ENCODE measurements around the gene IRF1. TPM values are rescaled to one million over a fixed set of nuclear protein-coding genes. Genes with fewer than 3 reads are reported as not detected.

The IRF1 gene
- total RNA-seq, 1 donor = 22.1 TPM

DNA sequence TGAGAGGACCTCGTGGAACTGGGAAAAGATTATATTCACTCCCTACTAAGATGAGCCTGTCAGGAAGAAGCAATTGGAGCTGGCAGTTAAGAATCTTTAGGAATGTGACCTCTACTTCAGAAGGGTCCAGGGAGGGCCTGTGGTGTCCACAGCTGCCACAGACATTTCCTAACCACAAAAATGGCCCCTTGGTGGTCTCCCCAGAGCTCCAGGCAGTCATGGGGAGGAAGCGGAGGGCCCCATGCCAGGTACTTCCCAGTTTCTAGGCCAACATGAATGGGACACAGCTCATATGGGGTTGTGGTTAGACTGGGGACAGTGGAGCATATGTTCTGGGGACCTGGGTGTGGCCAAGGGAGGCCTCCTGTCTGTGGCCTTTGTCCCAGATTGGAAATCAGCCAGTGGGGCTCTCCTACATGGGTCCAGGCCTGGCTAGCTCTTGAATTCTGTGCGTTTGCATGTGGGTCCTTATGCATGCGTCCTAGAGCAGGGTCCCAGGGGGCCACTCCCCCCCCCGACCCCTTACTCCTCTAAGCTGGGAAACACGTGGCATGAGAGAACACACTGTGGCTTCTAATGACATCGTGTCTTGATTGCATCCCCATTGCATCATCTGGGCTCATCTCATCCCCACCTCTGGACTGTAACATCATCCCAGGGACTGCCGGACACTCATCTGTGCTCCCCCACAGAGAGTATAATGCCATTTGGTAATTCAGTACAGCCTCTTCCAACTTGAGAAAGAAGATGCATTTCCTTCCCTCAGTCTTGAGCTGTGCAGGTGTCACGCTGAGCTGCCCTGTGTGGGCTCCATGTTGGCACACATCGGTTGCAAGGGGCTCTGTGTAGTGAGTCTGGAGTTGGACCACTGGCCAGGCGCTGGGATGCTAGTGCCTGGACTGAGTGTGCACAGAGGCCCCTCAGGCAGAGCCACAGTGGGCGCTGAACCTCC lies 31.3 kb downstream of the IRF1 start:
- H3K36me3 ChIP-seq (ENCODE audit: insufficient read depth, low read length) = no peaks in the 10 kb centered on the region
- peak overlapping the region; percentile 85 for H3K27ac ChIP-seq (ENCODE audit: low read depth, low read length)
- peaks cover 46% of the 10 kb centered on the region for H3K4me1 ChIP-seq (ENCODE audit: insufficient read depth, low read length)

DNA sequence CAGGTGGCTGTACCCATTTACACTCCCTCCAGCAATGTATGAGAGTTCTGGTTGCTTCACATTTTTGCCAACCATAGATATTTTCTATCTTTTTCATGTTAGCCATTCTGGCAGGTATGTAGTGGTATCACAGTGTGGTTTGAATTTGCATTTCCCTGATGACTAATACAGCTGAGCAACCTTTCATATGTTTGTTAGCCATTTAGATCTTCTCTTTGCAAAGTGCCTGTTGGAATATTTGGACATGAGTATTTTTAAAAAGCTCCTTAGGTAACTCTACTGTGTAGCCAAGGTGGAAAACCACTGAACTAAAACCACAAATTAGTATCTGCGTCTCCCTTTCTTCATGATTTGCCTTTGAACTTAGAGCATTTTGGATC lies 31.9 kb downstream of the IRF1 start:
- no peaks in the 10 kb centered on the region for H3K36me3 ChIP-seq (ENCODE audit: insufficient read depth, low read length)
- H3K4me2 ChIP-seq (ENCODE audit: insufficient read depth, low read length) = peak overlapping the region; percentile 17
- H3K79me2 ChIP-seq (ENCODE audit: insufficient read depth, low read length) = no peaks in the 10 kb centered on the region
- H3K27ac ChIP-seq (ENCODE audit: low read depth, low read length) = peak overlapping the region; percentile 85
- H3K27me3 ChIP-seq (ENCODE audit: insufficient read depth, low read length) = no peaks in the 10 kb centered on the region
- peaks cover 2% of the 10 kb centered on the region for H4K20me1 ChIP-seq (ENCODE audit: insufficient read depth, low read length)
- TF ChIP-seq, protein P1, sequence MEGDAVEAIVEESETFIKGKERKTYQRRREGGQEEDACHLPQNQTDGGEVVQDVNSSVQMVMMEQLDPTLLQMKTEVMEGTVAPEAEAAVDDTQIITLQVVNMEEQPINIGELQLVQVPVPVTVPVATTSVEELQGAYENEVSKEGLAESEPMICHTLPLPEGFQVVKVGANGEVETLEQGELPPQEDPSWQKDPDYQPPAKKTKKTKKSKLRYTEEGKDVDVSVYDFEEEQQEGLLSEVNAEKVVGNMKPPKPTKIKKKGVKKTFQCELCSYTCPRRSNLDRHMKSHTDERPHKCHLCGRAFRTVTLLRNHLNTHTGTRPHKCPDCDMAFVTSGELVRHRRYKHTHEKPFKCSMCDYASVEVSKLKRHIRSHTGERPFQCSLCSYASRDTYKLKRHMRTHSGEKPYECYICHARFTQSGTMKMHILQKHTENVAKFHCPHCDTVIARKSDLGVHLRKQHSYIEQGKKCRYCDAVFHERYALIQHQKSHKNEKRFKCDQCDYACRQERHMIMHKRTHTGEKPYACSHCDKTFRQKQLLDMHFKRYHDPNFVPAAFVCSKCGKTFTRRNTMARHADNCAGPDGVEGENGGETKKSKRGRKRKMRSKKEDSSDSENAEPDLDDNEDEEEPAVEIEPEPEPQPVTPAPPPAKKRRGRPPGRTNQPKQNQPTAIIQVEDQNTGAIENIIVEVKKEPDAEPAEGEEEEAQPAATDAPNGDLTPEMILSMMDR (IDR thresholded peaks at IDR 0.05; ENCODE audit: extremely low read depth, low read depth, low read length) = no peak
- peaks cover 41% of the 10 kb centered on the region for H3K4me1 ChIP-seq (ENCODE audit: insufficient read depth, low read length)
- no peaks in the 10 kb centered on the region for H3K9me3 ChIP-seq (ENCODE audit: low read depth, low read length)
- no peak overlapping the region for H3K4me3 ChIP-seq (ENCODE audit: insufficient read depth, low read length)
- no peak overlapping the region for H2AFZ ChIP-seq (ENCODE audit: low read length)
- DNase-seq (ENCODE audit: insufficient read length, low spot score, missing footprints) = no peak

More for the DNA sequence above, 31.3 kb downstream of the IRF1 start:
- H3K4me3 ChIP-seq (ENCODE audit: insufficient read depth, low read length) = no peak overlapping the region
- H3K4me2 ChIP-seq (ENCODE audit: insufficient read depth, low read length) = peak overlapping the region; percentile 17
- H2AFZ ChIP-seq (ENCODE audit: low read length) = no peak overlapping the region
- peaks cover 2% of the 10 kb centered on the region for H4K20me1 ChIP-seq (ENCODE audit: insufficient read depth, low read length)
- no peaks in the 10 kb centered on the region for H3K9me3 ChIP-seq (ENCODE audit: low read depth, low read length)
- no peaks in the 10 kb centered on the region for H3K79me2 ChIP-seq (ENCODE audit: insufficient read depth, low read length)
- H3K27me3 ChIP-seq (ENCODE audit: insufficient read depth, low read length) = no peaks in the 10 kb centered on the region
- TF ChIP-seq, protein P1 (IDR thresholded peaks at IDR 0.05; ENCODE audit: extremely low read depth, low read depth, low read length) = no peak
- peak; percentile 90 for DNase-seq (ENCODE audit: insufficient read length, low spot score, missing footprints)

DNA sequence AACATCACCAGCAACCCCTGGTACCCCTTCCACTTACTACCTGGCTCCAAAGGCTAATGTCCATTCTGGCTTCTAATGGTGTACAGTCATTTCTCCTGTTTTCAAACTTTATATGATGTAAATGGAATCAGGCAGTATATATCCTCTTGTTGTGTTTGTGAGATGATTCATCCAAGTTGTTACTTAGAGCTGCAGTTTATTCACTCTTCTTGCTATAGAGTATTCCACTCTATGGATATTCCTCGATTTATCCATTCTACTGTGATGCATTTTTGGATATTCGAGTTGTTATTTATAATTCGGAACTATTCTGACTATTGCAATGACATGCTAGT lies 32.4 kb downstream of the IRF1 start:
- H3K9me3 ChIP-seq (ENCODE audit: low read depth, low read length) = no peaks in the 10 kb centered on the region
- DNase-seq (ENCODE audit: insufficient read length, low spot score, missing footprints) = no peak
- H3K79me2 ChIP-seq (ENCODE audit: insufficient read depth, low read length) = no peaks in the 10 kb centered on the region
- H3K36me3 ChIP-seq (ENCODE audit: insufficient read depth, low read length) = no peaks in the 10 kb centered on the region
- H3K4me1 ChIP-seq (ENCODE audit: insufficient read depth, low read length) = peaks cover 41% of the 10 kb centered on the region
- TF ChIP-seq, protein P1 (IDR thresholded peaks at IDR 0.05; ENCODE audit: extremely low read depth, low read depth, low read length) = no peak
- H3K4me3 ChIP-seq (ENCODE audit: insufficient read depth, low read length) = no peak overlapping the region
- peak overlapping the region; percentile 85 for H3K27ac ChIP-seq (ENCODE audit: low read depth, low read length)
- peaks cover 2% of the 10 kb centered on the region for H4K20me1 ChIP-seq (ENCODE audit: insufficient read depth, low read length)
- no peaks in the 10 kb centered on the region for H3K27me3 ChIP-seq (ENCODE audit: insufficient read depth, low read length)
- H3K4me2 ChIP-seq (ENCODE audit: insufficient read depth, low read length) = peak overlapping the region; percentile 17
- no peak overlapping the region for H2AFZ ChIP-seq (ENCODE audit: low read length)
